Epithelial cell of proximal tubule (primary cell): ENCODE data around the gene KLRF1. TPM values are rescaled to one million over a fixed set of nuclear protein-coding genes. Genes with fewer than 3 reads are reported as not detected.

Experiments used
- DNase-seq: peaks from one replicate; pipeline ENCODE4 v3.0.0-alpha.2; 2011; ENCODE audit warnings: low read depth
- H3K4me3 ChIP-seq: 2 replicates; pipeline ENCODE4 v1.5.1; 2011; ENCODE audit warnings: low read depth, mild to moderate bottlenecking, low read length
- total RNA-seq: library from RNA; depleted of rRNA; stranded (reverse); fragments of >200 nt; gene quantifications from 2 replicates; pipeline ENCODE4 v1.2.3, GENCODE V29; 2015
- TF ChIP-seq, protein P1 (sequence below): conservative IDR thresholded peaks from 2 replicates; pipeline ENCODE4 v1.5.1; 2012; ENCODE audit warnings: low read depth, mild to moderate bottlenecking, low read length

Gene KLRF1
- total RNA-seq, 1 donor from 2014 or later, result not detected

DNA sequence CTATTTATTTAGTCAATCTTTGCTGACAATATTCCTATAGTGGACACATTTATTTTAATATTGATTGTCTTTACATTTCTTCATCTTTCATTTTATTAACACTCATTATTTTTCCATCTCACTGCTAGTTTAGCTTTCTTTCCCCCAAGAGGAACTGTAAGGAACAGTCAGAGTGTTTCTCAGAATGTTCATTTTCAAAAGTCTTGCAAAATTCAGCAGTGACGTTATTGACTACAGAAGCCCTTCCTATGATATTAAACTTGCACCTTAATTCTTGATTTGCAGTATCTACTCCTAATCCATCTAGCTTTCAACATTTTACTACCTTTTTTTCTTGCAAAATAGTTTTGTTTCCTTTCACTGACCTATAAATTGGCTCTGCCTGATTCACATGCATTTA, 28.9 kb downstream of the KLRF1 start:
- DNase-seq, result no peak
- TF ChIP-seq, protein P1, sequence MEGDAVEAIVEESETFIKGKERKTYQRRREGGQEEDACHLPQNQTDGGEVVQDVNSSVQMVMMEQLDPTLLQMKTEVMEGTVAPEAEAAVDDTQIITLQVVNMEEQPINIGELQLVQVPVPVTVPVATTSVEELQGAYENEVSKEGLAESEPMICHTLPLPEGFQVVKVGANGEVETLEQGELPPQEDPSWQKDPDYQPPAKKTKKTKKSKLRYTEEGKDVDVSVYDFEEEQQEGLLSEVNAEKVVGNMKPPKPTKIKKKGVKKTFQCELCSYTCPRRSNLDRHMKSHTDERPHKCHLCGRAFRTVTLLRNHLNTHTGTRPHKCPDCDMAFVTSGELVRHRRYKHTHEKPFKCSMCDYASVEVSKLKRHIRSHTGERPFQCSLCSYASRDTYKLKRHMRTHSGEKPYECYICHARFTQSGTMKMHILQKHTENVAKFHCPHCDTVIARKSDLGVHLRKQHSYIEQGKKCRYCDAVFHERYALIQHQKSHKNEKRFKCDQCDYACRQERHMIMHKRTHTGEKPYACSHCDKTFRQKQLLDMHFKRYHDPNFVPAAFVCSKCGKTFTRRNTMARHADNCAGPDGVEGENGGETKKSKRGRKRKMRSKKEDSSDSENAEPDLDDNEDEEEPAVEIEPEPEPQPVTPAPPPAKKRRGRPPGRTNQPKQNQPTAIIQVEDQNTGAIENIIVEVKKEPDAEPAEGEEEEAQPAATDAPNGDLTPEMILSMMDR, result no peak
- H3K4me3 ChIP-seq, result no peak overlapping the region

DNA sequence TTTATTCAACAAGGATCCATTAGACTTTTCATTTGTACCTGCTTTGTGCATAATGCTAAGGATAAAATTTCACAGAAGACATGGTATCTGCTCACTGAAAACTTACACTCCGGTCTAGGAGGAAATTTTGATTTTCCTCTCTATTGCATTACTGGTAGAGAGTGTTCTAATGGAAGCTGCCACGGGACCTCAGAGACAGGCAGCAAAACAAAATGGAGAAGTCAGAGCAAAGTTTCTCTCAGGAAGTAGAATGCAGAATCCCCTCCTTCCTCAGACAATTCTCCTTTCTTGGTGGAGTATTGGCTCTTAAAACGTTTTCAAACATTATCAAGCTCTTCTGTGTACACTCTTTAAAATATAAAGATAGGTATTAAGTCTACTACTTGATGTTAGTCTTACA, 29.6 kb downstream of the KLRF1 start:
- no peak overlapping the region for H3K4me3 ChIP-seq
- DNase-seq, result no peak
- TF ChIP-seq, protein P1, result no peak

DNA sequence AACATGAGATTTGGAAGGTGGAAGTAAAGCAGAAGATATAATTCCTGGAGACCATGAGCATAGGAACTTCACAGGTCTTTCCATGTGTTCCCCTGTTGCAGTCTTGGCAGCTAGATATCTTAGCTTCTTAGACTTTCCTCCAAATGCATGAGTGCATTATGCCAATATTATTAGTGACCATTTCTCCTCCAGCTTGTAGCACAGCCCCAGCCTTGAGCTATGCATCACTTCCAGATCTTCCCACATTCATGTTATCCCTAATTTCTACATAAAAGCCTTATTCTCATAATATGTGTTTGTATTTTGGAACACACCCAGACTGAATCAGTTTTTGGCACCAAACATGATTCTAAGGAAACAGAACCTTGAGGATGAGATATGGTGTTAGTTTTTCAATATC, 30.9 kb downstream of the KLRF1 start:
- H3K4me3 ChIP-seq, result no peak overlapping the region
- DNase-seq, result no peak

DNA sequence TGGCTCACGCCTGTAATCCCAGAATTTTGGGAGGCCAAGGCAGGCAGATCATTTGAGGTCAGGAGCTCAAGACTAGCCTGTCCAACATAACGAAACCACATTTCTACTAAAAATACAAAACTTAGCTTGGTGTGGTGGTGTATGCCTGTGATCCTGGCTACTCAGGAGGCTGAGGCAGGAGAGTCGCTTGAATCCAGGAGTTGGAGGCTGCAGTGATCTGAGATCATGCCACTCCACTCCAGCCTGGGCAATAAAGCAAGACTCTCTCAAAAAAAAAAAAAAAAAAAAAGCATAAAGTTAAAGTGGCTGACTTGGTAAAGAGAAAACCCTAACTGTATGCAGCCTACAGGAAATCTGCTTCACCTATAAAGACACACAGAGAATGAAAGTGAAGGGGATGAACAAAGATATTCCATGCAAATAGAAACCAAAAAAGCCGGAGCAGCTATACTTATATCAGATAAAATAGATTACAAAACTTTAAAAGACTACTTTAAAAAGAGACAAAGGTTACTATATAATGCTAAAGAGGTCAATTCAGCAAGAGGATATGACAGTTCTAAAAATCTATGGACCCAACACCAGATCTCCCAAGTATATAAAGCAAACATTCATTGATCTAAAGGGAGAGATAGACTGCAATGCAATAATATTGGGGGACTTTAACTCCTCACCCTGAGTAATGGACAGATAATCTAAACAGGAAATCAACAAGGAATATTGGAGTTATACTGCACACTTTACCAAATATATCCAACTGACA, 37.8 kb downstream of the KLRF1 start:
- TF ChIP-seq, protein P1, result no peak
- no peak overlapping the region for H3K4me3 ChIP-seq
- DNase-seq, result no peak

More for the DNA sequence above, 30.9 kb downstream of the KLRF1 start:
- TF ChIP-seq, protein P1, result no peak

DNA sequence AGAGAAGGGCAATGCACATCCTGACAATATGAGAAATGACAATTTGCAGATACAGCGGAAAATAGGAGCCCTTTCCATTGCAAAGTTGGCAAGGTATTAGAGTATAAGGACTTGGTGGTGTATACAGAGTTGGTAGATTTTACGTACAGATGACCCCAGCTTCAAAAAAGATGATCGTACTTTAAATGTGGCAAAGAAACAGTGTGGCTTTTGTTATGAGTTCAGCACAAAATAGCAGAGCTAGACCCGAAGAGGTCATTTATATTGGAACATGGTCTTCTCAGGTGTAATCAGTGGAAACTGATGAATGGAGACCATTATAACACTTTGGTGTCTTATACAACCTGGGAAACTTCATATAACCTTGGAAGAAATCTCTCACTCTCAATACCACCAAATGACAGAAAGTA, 39.6 kb downstream of the KLRF1 start:
- TF ChIP-seq, protein P1, result no peak
- no peak overlapping the region for H3K4me3 ChIP-seq
- no peak for DNase-seq

DNA sequence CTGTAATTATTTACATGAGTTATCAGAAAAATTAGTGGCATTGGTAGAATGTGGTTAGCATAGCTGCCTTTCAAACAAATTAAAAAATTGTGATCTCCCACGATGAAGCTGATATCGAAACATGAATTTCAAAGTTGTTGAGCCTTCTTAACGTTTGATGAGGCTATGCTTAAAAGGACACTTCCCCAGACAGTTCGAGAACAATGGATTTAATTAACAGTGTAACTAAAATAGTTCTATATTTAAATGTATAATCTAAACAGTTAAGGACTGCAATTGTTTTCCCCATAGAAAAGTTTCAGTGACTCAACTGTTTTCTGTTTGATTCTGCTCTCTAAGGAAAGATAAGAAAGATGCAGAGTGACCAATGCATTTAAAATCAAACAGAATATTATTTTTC, 40.2 kb downstream of the KLRF1 start:
- TF ChIP-seq, protein P1, result no peak
- DNase-seq, result no peak
- H3K4me3 ChIP-seq, result no peak overlapping the region

DNA sequence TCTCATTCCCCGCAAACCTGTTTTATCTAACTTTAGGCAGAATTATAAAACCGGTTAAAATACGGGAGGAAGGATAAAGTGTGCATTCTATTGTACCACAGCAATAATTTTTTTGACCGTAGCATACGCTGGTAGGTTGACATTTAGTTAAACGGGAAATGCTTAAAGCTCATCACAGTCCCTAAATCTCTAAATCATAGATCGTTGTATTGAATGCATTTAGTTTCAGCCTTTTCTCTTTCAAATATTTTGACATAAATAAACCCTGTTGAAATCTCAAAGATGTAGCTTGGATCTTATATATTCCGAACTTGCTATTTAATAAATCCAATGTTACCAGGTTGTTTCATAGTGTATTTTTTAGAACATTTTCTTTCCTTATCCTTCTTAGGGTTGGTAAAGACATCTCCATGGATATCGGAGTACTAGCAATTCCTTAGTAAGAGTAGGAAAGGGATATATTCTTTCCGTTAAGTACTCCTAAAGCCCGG, 41.1 kb downstream of the KLRF1 start:
- H3K4me3 ChIP-seq, result no peak overlapping the region
- TF ChIP-seq, protein P1, result no peak
- DNase-seq, result no peak
